GM12873 (cell line): Measurements from ENCODE around the gene MPRIP.

Experiments used
- TF ChIP-seq, protein P1 (sequence below): IDR thresholded peaks from 2 replicates; pipeline ENCODE4 v1.5.1; 2012; ENCODE audit warnings: low read depth, mild to moderate bottlenecking, moderate library complexity, low read length, control low read depth; ENCODE audit not compliant: insufficient read depth; ENCODE audit errors: missing control alignments

The MPRIP gene

DNA sequence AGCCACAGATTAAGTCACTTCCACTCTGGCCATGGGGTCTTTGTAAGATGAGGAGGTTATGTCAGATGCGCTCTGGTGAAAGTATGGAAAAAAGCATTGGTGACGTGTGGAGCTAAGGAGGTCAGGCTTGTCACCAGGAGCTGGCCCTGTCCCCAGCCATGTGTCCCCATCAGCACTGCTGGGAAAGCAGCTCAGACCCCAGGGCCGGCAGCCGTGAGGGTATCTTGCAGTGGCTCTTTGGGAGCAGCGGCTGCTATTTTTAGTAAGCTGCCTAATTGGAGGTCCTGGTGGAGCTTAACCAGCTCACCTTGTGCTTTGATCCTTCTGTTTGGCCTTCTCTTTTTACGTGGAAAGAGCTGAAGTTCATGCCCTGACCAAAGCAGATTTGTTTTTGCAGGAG lies 60.9 kb downstream of the MPRIP start:
- TF ChIP-seq, protein P1, sequence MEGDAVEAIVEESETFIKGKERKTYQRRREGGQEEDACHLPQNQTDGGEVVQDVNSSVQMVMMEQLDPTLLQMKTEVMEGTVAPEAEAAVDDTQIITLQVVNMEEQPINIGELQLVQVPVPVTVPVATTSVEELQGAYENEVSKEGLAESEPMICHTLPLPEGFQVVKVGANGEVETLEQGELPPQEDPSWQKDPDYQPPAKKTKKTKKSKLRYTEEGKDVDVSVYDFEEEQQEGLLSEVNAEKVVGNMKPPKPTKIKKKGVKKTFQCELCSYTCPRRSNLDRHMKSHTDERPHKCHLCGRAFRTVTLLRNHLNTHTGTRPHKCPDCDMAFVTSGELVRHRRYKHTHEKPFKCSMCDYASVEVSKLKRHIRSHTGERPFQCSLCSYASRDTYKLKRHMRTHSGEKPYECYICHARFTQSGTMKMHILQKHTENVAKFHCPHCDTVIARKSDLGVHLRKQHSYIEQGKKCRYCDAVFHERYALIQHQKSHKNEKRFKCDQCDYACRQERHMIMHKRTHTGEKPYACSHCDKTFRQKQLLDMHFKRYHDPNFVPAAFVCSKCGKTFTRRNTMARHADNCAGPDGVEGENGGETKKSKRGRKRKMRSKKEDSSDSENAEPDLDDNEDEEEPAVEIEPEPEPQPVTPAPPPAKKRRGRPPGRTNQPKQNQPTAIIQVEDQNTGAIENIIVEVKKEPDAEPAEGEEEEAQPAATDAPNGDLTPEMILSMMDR = no peak

DNA sequence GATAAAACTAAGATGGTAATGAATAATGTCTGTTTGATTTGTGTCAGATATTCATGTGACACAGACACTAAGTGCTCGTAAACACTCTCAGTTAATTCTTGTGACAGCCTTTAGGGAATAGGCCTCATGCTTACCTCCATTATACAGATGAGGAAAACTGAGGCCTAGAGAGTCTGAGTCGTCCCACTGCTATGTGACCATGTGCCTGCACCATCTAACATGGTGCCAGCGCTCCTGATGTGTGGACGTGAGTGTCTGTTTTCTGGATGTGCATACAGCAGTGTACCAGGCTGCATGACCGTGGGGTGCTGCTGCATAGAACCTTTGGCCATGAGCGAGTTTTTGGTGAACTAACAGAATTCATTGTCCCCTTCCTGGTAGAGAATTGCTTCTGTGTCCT lies 61.8 kb downstream of the MPRIP start:
- TF ChIP-seq, protein P1 = no peak

DNA sequence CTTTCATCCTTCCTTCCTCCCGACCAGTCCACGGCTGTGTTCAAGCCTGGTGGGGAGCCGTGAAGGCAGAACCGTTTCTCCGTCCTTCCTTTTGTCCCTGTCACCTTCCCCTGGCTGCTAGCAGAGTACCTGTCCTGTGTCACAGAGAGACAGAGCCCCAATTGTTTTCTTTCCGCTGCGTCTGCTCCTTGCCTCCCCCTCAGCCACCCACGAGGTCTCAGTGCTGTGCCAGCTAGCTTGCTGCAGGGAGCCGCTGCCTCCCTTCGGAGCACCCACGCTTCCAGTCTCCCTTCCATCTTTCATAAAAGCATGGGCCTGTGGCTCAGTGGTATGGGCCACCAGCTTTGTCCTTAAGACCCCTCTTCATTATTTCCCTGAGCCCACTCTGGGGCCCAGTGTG lies 62.2 kb downstream of the MPRIP start:
- TF ChIP-seq, protein P1 = no peak

DNA sequence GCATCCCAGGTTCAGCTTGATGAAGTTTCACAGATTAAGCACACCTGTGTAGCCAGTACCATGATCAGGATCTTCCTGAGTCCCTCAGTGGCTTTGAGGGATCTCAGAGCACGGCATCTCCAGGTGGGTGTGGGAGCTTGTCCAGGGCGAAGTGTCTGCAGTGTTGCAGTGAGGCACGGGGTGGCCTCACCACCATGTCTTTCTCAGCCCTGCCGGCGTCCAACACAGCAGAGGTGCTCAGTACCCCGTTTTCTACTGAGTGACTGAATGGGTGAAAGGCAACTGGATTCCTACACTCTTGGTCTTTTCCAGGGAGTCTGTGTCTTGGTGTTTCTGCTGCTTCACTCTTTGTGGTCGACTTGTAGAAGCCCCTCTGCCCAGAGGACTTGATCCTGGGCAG lies 63.7 kb downstream of the MPRIP start:
- TF ChIP-seq, protein P1 = no peak

DNA sequence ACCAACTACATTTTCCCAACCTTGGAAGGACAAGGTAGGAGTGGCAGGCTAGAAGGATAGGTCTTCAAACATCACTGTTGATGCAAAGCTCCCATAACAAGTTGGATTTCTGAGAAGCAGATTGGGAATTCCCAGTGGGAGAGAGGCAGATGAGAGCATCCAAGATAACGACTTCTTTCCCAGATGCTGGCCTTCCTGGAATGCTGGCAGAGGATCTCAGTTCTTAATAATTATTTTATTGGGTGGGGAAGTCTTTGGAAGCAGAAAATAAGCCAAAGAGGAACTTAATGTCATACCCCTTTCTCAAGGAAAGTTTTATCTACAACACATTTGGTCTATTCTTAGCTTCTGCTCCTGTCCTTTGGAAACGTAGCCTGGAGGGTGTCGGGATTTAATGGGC lies 64.5 kb downstream of the MPRIP start:
- TF ChIP-seq, protein P1 = no peak

DNA sequence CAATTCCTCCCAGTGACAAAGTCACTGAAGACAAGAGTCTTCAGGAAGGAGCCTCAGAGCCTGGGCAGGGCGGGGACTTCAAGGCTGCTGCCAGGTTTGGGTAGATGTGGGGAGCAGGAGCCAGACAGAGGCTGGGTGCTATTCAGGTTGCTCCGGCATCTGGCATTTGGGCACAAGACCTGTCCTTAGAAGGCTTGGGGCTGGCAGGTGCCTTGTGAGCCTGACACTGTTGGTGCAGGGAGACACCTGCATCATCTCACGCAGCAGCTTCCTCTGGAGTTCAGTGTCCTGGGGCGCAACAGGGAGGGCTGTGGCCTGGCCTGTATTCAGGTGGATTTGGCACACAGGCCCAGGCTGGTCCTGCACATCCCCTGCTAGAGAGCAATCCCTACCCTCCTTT lies 65.0 kb downstream of the MPRIP start:
- TF ChIP-seq, protein P1 = no peak

DNA sequence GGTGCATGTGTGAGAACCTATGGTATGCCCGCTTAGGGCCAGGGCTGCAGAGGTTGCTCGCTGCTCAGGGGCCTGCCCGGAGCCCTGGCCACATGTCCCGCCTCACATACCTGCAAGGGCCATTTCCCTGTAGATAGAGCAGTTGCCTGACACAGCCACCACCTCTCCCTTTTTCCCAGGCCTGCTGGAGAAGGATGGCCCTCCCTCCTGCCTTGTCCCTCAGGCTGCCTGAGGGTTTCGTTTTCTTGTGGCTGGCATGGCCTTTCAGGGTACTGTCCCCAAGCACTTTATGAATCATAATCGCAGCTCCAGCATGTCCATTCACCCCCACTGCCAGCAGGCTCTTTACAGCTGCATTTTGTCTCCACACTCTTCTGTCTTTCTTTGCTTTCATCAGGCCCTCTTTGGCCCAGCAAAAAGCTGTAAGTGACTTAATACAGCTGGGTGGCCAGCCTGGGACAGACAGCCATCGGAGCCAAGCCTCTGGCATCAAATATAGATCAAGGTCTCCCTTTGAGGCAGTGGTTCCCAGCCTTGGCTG lies 65.7 kb downstream of the MPRIP start:
- TF ChIP-seq, protein P1 = no peak
